GM12875 (cell line): ENCODE measurements around the gene GRIN1.
A peak's percentile ranks its signal among the peaks of the same experiment; 100 is the strongest.
"Not testable (repeated sequence)": the region's sequence is repeated elsewhere in the genome, so short reads cannot be mapped to it uniquely, and the experiment has no call there.

ENCODE experiments used
- H3K4me3 ChIP-seq: one replicate; pipeline ENCODE4 v1.5.1; 2011; ENCODE audit warnings: low read depth, low read length, control low read depth
- TF ChIP-seq, protein P1 (sequence below): IDR thresholded peaks from 2 replicates; pipeline ENCODE4 v1.5.1; 2011; ENCODE audit warnings: low read depth, mild to moderate bottlenecking, control low read depth, inconsistent platforms, low read length, moderate library complexity, borderline replicate concordance; ENCODE audit not compliant: insufficient read depth

The GRIN1 gene

DNA sequence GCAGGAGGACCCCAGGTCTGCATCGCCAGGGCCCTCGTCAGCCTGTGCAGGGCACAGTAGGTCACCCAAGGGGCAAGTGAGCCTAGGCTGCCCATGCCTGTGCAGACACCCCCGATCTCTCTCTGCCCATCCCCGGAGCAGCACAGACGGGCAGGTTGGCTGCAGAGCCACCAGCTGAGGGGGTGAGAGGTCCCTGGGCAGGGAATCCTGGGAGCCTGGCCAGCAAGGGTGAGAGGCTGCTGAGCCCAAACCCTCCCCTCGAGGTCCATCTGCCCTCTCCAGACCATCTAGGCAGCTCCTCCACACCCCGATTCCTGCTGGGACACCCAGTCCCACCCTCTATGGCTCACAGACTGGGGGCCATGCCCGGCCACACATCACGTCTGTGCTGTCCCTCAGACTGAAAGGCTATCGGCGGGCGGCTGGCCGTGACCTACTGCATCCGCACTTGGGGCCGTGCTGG lies 21.7 kb upstream of the GRIN1 start:
- TF ChIP-seq, protein P1, sequence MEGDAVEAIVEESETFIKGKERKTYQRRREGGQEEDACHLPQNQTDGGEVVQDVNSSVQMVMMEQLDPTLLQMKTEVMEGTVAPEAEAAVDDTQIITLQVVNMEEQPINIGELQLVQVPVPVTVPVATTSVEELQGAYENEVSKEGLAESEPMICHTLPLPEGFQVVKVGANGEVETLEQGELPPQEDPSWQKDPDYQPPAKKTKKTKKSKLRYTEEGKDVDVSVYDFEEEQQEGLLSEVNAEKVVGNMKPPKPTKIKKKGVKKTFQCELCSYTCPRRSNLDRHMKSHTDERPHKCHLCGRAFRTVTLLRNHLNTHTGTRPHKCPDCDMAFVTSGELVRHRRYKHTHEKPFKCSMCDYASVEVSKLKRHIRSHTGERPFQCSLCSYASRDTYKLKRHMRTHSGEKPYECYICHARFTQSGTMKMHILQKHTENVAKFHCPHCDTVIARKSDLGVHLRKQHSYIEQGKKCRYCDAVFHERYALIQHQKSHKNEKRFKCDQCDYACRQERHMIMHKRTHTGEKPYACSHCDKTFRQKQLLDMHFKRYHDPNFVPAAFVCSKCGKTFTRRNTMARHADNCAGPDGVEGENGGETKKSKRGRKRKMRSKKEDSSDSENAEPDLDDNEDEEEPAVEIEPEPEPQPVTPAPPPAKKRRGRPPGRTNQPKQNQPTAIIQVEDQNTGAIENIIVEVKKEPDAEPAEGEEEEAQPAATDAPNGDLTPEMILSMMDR, result no peak
- no peak overlapping the region for H3K4me3 ChIP-seq

DNA sequence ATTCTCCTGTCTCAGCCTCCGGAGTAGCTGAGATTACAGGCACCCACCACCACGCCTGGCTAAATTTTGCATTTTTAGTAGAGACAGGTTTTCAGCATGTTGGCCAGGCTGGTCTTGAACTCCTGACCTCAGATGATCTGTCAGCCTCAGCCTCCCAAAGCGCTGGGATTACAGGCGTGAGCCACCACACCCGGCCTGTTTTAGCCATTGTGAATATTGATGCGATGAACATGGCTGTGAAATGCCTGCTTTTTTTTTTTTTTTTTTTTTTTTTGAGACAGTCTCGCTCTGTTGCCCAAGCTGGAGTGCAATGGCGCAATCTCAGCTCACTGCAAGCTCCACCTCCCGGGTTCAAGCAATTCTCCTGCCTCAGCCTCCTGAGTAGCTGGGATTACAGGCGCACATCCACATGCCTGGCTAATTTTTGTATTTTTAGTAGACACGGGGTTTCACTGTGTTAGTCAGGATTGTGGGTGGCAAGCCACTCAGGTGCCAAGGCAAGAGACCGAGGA lies 20.8 kb upstream of the GRIN1 start:
- not testable (repeated sequence) for H3K4me3 ChIP-seq

DNA sequence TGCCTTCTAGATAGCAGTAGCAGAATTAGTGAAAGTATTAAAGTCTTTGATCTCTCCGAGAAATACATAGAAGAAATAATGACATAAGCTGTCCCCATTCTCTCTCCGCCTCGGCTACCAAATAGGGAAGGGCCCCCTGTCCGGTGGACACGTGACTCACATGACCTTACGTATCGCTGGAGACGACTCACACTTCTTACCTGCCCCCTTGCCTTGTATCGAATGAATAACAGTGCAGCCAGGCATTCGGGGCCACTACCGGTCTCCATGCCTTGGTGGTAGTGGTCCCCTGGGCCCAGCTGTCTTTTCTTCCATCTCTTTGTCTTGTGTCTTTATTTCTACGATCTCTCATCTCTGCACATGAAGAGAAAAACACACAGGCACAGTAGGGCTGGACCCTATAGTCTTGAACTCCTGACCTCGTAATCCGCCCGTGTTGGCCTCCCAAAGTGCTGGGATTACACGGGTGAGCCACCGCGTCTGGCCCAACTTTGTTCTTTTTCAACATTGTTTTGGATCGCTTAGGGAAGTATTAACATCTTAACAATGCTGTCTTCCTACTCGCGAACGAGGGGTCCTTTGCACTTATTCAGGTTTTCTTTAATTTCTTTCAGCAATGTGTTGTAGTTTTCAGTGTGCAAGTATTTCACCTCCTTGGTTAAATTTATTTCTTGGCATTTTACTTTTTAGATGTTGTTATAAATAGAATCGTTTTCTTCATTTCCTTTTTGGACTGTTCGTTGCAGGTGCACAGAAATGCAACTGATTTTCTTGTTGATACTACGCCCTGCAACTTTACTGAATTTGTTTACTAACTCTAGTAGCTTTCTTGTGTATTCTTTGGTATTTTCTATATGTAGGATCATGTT lies 16.8 kb upstream of the GRIN1 start:
- H3K4me3 ChIP-seq, result not testable (repeated sequence)

DNA sequence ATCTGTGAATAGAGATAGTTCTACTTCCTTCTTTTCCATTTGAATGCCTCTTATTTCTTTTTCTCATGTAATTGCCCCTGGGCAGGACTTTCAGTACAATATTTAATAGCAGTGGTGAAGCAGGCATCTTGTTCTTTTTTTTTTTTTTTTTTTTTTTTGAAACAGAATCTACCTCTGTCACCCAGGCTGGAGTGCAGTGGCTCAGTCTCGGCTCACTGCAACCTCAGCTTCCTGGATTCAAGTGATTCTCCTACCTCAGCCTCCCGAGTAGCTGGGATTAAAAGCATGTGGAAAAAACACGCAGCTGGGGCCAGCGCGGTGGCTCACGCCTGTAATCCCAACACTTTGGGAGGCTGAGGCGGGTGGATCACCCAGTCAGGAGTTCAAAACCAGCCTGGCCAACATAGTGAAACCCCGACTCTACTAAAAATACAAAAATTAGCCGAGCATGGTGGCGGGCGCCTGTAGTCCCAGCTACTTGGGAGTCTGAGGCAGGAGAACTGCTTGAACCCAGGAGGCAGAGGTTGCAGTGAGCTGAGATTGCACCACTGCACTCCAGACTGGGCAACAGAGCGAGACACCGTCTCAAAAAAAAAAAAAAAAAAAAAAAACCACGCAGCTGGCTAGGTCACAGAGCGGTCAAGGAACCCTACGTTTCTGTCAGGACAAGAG lies 16.0 kb upstream of the GRIN1 start:
- not testable (repeated sequence) for H3K4me3 ChIP-seq

DNA sequence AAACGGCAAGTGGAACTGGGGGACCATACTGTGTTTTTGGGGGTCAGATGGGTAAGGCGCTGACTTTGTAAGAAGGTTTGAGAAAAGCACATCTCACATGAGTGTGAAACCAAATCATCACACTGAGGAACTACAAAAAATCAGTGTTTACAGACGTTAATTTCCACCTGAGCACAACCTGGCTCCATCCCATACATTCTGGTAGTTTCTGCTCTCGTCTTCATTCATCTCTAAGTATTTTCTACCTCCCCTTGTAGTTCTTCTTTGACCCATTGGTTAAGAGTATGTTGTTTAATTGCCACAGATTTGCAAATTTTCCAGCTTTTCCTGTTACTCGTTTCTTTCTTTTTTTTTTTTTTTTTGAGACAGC lies 15.5 kb upstream of the GRIN1 start:
- no peak overlapping the region for H3K4me3 ChIP-seq
- TF ChIP-seq, protein P1, result no peak

DNA sequence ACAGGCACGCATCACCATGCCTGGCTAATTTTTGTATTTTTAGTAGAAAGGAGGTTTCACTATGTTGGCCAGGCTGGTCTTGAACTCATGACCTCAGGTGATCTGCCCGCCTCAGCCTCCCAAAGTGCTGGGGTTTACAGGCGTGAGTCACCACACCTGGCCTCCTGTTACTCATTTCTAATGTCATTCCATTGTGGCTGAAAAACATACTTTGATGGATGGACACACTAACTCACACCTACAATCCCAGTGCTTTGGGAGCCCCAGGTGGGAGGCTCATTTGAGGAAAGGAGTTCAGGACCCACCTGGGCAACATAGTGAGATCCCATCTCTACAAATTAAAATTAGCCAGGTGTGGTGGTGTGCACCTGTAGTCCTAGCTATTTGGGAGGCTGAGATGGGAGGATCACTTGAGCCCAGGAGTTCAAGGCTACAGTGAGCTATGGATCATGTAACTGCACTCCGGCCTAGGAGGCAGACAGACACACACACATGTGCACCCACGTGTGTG lies 14.9 kb upstream of the GRIN1 start:
- H3K4me3 ChIP-seq, result not testable (repeated sequence)

DNA sequence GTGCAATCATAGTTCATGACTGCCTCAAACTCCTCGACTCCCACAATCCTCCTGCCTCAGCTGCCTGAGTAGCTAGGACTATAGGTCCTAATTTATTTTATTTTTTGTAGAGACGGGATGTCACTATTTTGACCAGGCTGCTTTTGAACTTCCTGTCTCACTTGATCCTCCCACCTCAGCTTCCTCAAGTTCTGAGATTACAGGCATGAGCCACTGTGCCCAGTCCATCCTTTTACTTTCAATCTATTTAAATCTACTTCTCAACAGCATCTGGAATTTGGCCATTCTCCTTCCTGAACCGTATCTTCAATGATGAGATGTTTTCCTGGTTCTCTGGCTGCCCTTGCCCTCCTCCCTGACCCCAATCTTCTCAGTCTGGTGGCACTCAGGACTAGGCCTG lies 12.2 kb upstream of the GRIN1 start:
- H3K4me3 ChIP-seq, result peak overlapping the region; percentile 42
- TF ChIP-seq, protein P1, result no peak

DNA sequence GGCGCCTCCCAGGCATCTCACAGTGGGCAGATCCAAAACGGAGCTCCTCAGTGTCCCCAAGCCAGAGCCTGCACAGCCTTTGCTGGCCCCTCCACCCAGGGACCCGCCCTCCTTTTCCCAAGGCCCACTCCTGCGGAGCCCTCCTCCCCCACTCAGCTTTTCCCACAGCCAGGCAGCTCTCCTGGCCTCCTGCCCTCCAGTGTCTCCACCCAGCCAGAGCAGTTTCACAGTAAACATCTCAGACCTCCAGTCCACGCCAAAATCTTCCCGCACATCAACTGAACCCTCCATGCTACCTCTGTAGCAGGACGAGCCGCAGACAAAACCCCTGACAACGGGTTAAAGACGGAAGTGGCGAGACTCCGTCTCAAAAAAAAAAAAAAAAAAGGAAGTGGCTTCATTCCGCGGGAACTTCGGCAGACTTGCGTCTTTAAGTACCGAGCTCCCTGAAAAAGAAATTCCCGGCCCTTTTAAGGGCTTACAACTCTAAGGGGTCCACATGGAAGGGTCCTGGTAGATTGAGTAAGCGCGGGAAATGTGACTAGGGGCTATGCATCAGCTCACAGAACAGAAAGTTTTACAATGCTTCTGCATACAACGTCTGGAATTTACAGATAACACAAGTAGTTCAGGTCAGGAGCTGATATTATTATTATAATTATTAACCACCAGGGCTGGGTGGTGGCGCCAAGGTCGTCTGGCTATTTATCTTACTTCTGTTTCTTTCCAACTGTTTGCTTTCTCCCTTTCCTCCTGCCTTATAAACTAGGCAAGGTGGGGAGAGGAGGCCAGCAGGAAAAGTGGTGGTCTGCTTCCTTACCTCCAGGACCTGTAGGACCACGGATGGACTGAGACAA lies 11.4 kb upstream of the GRIN1 start:
- TF ChIP-seq, protein P1, result no peak
- H3K4me3 ChIP-seq, result peak overlapping the region; percentile 85
